ENCODE measurements around the gene TRAM2. TPM values are rescaled to one million over a fixed set of nuclear protein-coding genes. Genes with fewer than 3 reads are reported as not detected.

The TRAM2 gene
- total and polyA plus RNA-seq, 2 of the 8 experiments (the other 6 are each of a cell fraction or from before 2014, with no cell fraction given), result 9.0 to 21.4 TPM

GRCh38 chr6:52564856-52565255 is 12.0 kb downstream of the TRAM2 start (continued):
- TF ChIP-seq JUN (IDR thresholded peaks at IDR 0.05; ENCODE audit: low read depth, low read length), result no peak
- no peak for TF ChIP-seq POLR2AphosphoS5 (IDR thresholded peaks at IDR 0.05; ENCODE audit: low read depth, low read length)
